Measurements from ENCODE around the gene DRAXIN.

Gene DRAXIN

GRCh38 chr1:11712285-11712684 is 20.8 kb downstream of the DRAXIN start:
- DNase-seq = no peak

GRCh38 chr1:11713095-11713494 is 21.6 kb downstream of the DRAXIN start:
- DNase-seq = no peak

GRCh38 chr1:11714831-11715575 is 23.5 kb downstream of the DRAXIN start:
- DNase-seq = no peak

GRCh38 chr1:11719313-11720032 is 28.0 kb downstream of the DRAXIN start:
- peak; percentile 88 for DNase-seq

- DNase-seq = no peak
Measured at GRCh38 chr1:11720033-11720376, 28.5 kb downstream of the DRAXIN start.

- no peak for DNase-seq
Measured at GRCh38 chr1:11720525-11720924, 29.0 kb downstream of the DRAXIN start.

GRCh38 chr1:11721311-11721710 is 29.8 kb downstream of the DRAXIN start:
- DNase-seq = no peak

GRCh38 chr1:11722538-11722937 is 31.0 kb downstream of the DRAXIN start:
- DNase-seq = no peak

GRCh38 chr1:11725616-11726015 is 34.1 kb downstream of the DRAXIN start:
- no peak for DNase-seq

- DNase-seq = no peak
Measured at GRCh38 chr1:11727119-11727518, 35.6 kb downstream of the DRAXIN start.

GRCh38 chr1:11728126-11728806 is 36.8 kb downstream of the DRAXIN start:
- DNase-seq = no peak

GRCh38 chr1:11729155-11729497 is 37.6 kb downstream of the DRAXIN start:
- no peak for DNase-seq

- DNase-seq = no peak
Measured at GRCh38 chr1:11729498-11730428, 38.3 kb downstream of the DRAXIN start.

- DNase-seq = peak; percentile 29
Measured at GRCh38 chr1:11730429-11730891, 39.0 kb downstream of the DRAXIN start.

- DNase-seq = peak; percentile 45
Measured at GRCh38 chr1:11731691-11732283, 40.3 kb downstream of the DRAXIN start.

- no peak for DNase-seq
Measured at GRCh38 chr1:11733306-11733705, 41.8 kb downstream of the DRAXIN start.

- no peak for DNase-seq
Measured at GRCh38 chr1:11735531-11735853, 44.0 kb downstream of the DRAXIN start.

- DNase-seq = peak; percentile 94
Measured at GRCh38 chr1:11735854-11736745, 44.6 kb downstream of the DRAXIN start, which contains the start of gene AGTRAP. Gene AGTRAP (plus strand): TSS chr1:11736136. CDS start chr1:11736209, 73 bp downstream.

GRCh38 chr1:11736746-11737639 is 45.5 kb downstream of the DRAXIN start:
- peak; percentile 56 for DNase-seq

GRCh38 chr1:11738096-11738495 is 46.6 kb downstream of the DRAXIN start:
- no peak for DNase-seq

All from activated CD4-positive, alpha-beta T cell treated with anti-CD3 and anti-CD28 coated beads for 48 hours (primary cell).